Hippocampal formation (tissue), 2 donors: ENCODE results near the gene FBXO2.

ENCODE experiments used
- DNase-seq, 2 donors: peaks; one replicate each; lab custom pipeline; 2025; lab: John Stamatoyannopoulos, UW

The FBXO2 gene

DNA sequence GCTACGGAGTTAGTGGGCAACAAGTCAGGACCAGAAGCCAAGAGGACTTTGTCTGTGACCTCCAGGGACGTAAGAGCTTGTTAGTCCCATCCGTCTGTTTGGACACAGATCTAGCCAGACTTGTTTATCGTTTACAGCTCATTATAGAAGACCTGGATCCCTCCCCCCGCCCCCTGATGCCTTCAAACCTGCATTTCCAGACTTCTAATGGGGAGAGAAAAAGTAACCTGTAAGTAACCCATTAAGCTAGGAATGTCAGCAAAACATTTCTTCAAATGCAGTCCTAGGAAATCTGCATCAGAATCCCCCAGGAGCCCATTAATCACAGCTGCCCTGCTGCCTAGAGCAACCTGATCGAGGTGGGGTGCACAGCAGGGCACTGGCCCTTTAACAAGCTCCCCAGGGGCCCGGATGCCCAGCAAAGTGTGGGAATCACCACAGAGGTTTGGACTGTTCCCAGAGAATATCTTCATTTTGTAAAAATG is 28.1 kb upstream of the FBXO2 start:
- no peak for DNase-seq

DNA sequence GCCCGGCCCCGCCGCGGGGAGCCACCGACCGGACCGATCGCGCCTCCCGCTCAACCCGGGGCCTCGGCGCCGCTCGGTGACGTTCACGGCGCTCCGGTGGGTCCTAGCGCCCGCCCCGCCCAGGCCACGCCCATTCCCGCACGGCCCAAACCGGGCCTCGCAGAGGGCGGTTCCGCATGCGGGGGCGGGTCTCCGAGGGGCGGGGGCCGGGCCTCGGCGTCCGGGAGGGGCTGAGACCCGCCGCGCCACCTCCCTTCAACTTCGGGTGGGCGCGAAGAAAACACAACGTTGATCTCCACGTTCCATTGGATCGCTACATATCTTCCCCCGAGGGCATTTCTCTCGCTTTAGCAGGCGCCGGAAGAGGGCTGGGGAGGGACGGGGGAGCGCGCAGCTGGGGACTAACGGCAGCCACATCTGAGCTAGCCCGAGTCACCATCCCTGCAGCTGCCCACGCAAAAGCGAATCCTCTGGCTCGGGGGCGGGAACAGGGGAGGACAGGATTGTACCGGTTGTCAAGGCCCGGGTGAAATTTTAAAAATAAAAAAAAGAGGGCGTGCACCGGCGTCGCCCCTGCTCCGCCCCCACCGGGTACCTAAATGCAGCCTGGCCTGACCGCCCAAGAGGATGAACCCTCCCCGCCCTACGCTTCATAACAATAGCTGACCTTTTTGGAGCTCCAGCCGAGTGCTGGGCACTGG is 27.0 kb upstream of the FBXO2 start, which contains the start of gene MAD2L2:
Gene MAD2L2 (minus strand): TSS at position 78 of the 701 bp plus-strand sequence. CDS start 547 bp downstream, outside the sequence.
- peak; percentile 79 to 80 for DNase-seq

DNA sequence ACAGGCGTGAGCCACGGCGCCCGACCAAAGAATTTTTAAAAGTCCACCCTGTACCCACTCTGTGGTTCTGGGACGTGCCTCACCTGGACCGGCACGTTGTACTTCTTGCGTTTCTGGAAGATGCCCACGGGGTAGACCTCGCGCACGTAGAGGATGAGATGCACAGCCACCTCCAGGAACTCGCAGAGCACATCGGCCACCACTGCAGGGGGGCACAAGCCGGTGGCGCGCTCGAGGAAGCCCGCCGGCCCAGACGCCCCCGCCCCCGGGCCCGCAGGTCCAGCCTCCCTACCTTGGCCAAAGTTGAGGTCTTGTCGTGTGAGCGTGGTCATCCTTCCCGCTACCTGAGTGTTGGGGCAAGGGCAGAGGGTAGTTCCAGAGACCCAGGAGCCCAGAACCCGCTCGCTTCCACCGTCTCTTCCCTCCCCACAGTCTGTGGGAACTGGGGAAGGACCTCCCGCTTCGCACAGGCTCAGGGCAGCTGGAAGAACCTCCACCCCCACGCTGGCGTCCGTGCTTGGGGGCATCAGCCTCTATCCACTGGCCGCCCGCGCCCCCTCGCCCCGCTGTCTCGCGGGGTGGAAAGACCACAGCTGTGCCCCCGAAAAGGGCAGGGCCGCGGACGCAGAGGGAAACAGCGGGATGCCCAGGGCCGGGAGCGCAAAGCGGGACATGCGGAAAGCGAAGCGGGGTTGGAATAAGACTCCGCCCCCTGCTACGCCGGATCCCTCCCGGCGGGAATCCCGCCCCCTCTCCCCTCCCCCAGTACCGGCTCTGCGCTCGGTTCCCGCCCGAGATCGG is 26.2 kb upstream of the FBXO2 start:
- DNase-seq: no peak

DNA sequence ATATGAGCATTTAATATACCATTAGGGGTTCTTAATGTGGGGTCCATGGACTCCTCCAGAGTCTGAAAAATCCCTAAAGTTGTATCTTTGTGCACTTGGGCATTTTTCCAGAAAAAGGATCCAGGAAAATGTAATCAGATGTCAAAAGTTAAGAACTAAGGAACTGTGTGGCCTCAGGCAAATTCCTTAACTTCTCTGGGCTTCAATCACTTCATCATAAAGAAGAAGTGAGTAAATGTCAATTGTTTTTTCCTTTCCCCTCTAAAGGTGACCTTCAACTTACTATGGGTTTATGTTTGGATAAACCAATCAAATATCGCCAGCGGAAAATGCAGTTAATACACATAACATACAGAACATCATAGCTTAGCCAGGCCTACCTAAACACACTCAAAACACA is 24.2 kb upstream of the FBXO2 start:
- no peak for DNase-seq

DNA sequence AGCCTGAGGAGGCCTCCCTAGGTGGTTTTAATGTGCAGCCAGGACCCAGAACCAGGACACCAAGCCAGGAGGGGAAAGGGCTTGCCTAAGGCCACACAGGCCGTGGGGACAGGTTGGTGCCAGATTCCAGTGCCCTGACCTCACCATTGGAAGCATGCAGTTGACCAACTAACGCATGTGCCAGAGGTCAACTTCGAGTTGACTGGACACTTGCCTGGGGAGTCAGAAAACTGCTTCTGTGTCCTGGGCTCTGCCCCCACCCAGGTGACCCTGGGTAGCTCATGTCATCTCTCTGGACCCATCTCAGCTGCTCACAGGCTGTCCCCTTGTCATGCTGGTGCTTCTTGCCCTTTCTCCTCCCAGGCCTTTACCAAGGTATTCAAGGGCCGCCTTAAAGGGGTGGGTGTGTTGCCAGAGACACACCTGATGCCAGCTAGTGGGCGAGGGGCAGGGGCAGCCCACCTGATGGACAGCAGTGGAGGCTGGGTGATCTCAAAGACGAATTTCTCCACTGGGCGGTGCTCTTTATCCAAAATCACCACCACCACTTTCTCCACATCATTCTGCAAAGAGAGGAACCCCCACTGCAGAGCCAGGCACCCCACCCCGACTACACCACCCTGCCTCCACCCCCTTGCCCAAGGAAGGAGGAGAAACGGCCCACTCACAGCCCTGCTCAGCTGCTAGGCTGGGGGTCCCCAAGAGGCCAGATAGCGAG is 22.3 kb upstream of the FBXO2 start:
- no peak for DNase-seq

DNA sequence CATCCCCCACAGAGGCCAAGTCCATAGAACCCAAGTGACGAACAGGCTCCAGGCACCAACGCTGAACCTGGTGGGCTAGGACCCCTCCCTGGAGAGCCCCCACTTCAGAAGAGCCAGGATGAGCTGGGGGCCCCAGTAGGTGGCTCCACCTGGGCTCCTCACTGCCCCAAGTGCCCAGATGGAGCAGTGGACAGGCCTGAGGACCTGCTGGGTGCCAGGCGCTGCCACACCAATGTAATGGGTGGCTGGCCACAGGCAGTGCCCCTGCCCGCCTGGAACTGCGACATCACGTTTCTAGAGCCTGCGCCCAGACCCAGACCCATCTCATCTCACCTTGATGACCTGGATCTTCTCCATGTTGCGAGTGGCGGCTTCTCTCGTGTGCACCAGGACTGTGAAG is 21.1 kb upstream of the FBXO2 start:
- DNase-seq: no peak

DNA sequence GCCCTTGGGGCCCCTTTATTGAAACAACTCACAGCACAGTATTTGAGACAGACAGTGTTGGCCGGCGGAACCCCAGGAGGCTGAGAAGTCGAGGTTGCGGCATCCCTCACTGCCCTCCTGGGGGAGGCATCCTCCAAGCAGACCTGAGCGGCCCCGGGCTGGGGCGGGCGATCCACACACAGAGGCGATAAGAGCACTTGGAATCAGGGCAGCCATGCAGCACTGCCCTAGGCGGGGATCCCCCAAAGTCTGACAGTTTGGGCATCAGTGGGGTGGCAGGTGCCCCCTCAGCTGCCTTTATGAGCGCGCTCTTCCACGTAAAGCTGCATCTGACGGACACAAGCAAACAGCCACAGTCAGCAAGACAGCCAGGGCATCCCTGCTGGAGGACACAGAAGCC is 20.3 kb upstream of the FBXO2 start:
- DNase-seq: no peak

DNA sequence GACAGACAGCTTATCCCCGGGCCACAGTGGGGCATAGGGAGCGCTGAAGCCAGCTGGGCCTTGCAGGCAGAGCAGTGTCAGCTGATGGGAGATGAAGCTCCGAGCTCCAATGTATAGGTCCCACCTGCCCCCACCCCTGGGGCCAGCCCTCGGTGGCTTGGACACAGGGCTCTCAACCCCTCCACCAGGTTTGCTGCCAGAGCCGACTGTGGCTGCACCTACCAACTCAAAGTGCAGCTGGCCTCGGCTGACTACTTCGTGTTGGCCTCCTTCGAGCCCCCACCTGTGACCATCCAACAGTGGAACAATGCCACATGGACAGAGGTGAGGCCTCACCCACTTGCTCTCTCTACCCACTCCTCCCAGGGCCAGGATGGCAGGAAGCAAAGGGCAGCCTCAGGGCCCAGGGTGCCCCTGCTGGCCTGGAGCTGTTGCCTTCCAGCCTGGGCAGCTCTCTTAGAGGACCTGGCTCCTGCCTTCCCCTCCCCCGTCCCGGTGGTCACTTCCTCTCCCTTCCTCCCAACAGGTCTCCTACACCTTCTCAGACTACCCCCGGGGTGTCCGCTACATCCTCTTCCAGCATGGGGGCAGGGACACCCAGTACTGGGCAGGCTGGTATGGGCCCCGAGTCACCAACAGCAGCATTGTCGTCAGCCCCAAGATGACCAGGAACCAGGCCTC is 19.0 kb upstream of the FBXO2 start:
- no peak for DNase-seq

DNA sequence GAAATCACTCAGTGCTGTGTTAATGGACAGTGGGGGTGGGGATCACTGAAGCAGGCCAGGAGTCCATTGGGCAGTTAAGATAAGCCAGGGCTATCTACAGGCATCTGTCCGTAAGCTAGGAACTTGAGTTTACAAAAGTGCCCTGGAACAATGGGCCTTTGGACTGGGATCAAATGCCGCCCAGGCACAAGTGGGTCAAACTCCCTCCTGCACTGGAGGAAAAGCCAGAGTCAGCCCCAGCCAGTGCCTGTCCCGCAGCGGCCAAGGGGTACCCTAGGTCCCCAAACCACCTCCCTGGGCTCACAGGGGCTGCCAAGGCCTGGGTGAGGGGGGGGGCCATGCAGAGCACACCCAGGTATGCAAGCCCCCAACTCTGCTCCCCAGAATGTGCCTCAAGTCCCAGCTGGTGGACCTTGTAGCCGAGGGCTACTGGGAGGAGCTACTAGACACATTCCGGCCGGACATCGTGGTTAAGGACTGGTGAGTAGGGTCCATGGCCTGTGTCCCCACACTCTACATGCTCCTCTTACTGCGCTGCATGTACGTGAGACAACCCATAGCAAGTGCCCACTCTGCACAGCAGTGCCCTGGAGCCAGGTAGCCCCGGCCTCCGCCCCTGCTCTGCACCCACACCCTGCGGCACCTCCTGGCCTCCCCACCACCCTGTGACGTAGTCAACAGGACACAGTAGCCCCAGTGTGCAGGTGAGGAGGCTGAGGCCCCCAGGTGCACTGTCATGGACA is 17.5 kb upstream of the FBXO2 start:
- no peak for DNase-seq

DNA sequence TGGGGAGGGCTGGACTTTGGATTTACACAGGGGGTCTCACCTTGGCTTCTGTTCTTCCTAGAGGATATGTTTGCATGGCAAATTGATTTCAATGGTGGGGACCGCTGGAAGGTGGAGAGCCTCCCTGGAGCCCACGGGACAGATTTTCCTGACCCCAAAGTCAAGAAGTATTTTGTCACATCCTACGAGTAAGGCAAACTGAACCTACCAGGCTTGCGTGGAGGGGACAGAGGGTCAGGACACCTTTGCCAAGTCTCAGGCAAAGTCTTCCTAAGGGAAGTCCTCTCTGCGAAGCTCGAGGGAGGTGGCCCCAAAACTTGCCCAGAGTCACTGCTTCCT is 16.9 kb upstream of the FBXO2 start:
- no peak for DNase-seq

DNA sequence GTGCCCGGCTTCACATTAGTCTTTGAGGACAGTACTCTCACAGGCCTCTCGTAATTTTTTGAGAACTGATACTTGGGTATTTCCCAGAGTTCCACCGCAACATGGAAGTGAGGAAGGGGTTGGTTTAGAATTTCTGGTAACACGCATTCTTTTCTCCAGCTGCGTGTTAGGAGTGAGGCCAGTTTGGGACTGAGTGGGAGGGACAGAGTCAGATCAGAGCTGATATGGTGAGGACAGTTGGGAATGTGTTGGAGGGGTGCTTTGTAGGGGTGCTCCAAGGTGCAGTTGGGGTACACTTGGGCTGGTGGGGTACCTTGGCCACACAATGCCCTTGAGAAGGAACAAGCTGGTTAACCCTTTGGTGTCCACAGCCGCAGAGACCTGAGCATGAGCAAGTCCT is 16.5 kb upstream of the FBXO2 start:
- DNase-seq: no peak

DNA sequence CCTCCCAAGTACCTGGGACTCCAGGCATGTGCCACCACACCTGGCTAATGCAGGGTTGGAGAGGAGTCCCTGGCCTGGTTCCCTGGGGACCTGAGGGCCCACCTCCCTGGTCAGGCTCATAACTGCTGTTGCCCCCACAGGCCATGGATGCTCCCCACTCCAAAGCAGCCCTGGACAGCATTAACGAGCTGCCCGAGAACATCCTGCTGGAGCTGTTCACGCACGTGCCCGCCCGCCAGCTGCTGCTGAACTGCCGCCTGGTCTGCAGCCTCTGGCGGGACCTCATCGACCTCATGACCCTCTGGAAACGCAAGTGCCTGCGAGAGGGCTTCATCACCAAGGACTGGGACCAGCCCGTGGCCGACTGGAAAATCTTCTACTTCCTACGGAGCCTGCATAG is 14.3 kb upstream of the FBXO2 start:
- DNase-seq: no peak

DNA sequence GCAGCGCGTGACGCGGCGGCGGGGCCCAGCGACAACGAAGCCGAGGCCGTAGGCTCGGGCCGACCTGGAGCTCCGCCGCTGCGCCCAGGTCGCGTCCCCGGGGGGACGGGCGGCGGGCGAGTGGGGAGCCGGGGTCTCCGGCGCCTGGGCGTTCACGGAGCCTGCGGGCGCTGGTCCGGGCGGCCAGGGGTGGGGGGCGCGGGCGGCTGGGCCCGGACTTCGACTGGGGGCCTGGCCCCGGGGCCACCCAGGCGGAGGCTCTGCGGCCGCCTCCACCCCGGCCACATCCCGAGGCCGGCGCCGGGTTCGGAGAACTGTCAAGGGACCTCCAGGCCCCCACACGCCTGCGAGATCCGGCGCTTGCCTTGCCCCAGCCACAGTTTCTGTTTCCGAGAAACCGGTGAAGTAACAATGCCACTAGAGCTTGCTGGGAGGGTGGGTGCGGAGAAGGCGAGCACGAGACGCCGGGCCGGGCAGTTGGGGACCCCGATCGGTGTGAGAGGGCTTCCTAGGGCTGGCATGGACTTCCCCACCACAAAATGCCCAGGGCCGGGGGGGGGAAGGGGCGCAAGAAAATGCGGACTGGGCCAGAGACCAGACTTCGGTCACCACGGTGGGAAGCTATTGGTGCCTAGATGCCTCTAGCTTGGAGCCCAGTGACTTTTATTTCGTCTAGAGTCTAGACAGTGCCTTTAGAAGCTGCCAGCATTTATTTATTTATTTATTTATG is 10.3 kb upstream of the FBXO2 start:
- DNase-seq: peak; percentile 17 to 20

DNA sequence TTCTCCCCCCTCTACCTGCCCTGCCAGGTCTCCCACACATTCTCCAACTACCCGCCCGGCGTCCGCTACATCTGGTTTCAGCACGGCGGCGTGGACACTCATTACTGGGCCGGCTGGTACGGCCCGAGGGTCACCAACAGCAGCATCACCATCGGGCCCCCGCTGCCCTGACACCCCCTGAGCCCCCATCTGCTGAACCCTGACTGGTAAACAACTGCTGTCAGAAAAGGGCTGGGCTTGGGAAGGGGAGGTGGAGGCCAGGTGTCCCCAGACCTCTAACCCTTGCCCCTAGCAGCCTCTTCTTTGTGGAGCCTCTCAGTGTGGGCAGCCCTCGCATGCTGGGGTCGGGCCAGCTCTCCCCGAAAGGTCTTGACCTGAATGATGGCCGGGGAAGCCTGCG is 6.9 kb upstream of the FBXO2 start:
- no peak for DNase-seq

DNA sequence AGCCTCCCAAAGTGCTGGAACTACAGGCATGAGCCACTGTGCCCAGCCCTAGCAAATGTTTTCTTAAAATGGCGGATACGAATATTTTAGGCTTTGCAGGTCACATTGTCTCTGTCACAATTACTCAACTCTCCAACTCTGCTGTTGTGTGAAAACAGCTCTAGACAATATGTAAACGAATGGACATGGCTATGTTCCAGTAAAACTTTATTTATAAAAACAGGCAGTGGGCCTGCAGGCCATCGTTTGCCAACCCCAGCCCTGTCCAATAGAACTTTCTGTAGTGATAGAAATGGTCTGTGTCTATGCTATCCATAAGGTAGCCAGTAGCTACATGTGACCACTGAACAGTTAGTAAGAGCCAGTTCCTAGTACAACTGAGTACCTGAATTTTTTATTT is 5.5 kb upstream of the FBXO2 start:
- no peak for DNase-seq

DNA sequence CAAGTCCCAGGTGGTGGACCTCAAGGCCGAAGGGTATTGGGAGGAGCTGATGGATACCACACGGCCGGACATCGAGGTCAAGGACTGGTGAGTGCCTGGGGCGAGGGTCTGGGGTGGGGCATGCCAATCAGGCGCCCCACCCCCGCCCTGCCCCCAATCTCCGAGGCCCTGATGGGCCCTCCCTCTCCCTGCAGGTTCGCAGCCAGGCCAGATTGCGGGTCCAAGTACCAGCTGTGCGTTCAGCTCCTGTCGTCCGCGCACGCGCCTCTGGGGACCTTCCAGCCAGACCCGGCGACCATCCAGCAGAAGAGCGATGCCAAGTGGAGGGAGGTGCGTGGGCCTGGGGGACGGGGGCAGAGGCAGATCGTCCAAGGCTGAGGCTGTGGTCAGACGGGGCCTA is 4.3 kb upstream of the FBXO2 start:
- no peak for DNase-seq

DNA sequence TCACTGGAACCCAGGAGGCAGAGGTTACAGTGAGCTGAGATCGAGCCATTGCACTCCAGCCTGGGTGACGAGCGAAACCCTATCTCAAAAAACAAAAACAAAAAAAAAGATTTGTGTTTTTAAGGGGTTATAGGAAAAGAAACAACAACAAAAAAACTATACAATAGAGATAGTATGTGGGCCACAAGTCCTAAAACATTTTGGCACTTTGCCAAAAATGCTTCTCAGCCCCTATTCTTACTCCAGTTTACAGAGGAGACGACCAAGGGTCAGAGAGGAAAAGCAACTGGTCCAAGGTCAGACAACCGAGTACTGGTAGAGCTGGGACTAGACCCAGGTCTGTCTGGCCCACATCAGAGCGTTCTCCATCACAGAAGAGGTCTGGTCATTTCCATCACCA is 3.4 kb upstream of the FBXO2 start:
- no peak for DNase-seq

DNA sequence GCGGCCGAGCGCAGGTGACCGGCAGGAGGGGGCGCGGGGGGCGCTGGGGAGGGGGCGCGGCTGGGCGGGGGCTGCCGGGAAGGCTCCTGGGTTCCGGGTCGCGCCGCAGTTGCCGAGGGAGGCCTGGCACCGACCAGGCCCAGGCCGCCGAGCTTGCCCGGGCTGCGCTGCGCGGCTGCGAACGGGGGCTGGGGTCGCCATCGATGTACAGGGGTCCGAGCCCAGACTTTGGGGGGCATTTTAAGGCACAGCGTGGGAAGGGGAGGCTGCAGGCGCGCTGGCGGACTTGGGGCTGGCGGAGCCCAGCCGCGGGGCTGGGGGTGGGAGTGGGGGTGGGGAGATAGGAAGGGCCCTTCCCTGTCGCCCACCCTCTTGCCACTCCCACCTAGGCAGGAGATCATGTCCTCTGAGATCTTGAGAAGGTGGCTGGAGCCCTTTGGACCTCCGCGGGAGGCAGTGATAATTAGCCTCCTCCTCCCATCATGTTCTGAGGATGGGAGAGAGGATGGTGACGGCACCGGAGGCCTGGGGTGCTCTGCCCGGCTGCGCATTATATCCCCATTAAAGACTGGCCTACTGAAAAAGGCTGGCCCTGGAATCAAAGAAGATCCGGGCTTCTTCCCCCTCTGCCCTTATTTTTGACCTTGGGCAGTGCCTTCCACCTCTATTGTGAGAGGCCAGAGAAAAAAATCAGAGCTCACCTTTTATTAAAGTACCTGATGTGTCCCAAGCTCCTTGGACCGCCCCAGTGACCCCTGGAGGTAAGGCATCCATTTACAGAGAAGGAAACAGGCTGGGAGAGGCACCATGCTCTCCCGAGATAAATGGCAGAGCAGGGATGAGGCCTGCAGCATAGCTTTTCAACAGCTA is 945 bp upstream of the FBXO2 start:
- DNase-seq: no peak

DNA sequence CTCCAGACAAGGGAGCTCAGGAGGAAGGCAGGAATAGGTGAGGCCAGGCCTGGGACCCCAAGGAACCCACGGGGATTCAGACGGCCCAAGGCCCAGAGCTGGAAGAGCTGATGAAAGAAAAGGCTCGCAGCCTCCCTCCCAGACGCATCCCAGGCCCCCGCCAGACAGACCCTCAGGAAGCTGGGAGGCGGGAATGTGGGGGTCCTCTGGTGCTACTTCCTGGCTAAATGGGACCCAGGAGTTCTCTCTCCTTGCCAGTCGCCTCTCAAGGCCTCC is 430 bp downstream of the FBXO2 start:
- DNase-seq: no peak
